Stomach (tissue), 9 donors: ENCODE data around the gene NOS2. TPM values are rescaled to one million over a fixed set of nuclear protein-coding genes. Genes with fewer than 3 reads are reported as not detected.

Source experiments
- DNase-seq, 2 donors: peaks; one replicate each; pipeline versions ENCODE4 v3.0.0 to v3.0.0-alpha.2; 2013 to 2019
- H3K27ac ChIP-seq, 5 donors: fragments of 200-600 bp in 4 of 5; sonication (generic) in 4 of 5; one replicate each; pipeline ENCODE4 v1.5.1; 2013 to 2019; ENCODE audit warnings: mild to moderate bottlenecking in 1 of 5, moderate library complexity in 1 of 5
- H3K27me3 ChIP-seq, 3 donors: fragments of 200-600 bp; sonication (generic); one replicate each; pipeline ENCODE4 v1.5.1; 2017 to 2019; ENCODE audit warnings: mixed run types in 1 of 3
- H3K36me3 ChIP-seq, 4 donors: fragments of 200-600 bp; sonication (generic); 1 replicate in 3 of 4; 2 replicates in 1 of 4; pipeline ENCODE4 v1.5.1; 2016 to 2019
- H3K4me1 ChIP-seq, 4 donors: fragments of 200-600 bp; sonication (generic); one replicate each; pipeline ENCODE4 v1.5.1; 2016 to 2019
- H3K4me3 ChIP-seq, 4 donors: fragments of 200-600 bp; sonication (generic) in 3 of 4; one replicate each; pipeline ENCODE4 v1.5.1; 2016 to 2019; ENCODE audit warnings: mild to moderate bottlenecking in 1 of 4
- H3K9me3 ChIP-seq, 4 donors: fragments of 200-600 bp; sonication (generic); one replicate each; pipeline ENCODE4 v1.5.1; 2016 to 2019
- CTCF ChIP-seq, 7 experiments: fragments of 450-650 bp in 4 of 7; fragments of 200-600 bp in 3 of 7; sonication (generic) in 3 of 7; IDR thresholded peaks; one replicate each; pipeline ENCODE4 v1.5.1; 2016 to 2019; ENCODE audit warnings: antibody characterized with exemption in 7 of 7, control low read depth in 2 of 7, mild to moderate bottlenecking in 1 of 7
- EP300 ChIP-seq: sonication (generic); formaldehyde crosslinking; IDR thresholded peaks from one replicate; pipeline ENCODE4 v1.6.1; 2017; ENCODE audit warnings: antibody characterized with exemption
- POLR2A ChIP-seq, 4 donors: fragments of 450-650 bp; IDR thresholded peaks; one replicate each; pipeline ENCODE4 v1.6.1; 2016; ENCODE audit warnings: antibody characterized with exemption in 4 of 4, control low read depth in 2 of 4, mild to moderate bottlenecking in 1 of 4, moderate library complexity in 1 of 4
- POLR2AphosphoS5 ChIP-seq, 3 donors: sonication (generic); formaldehyde crosslinking; IDR thresholded peaks; one replicate each; pipeline ENCODE4 v1.6.1; 2016; ENCODE audit warnings: antibody characterized with exemption in 3 of 3
- whole genome bisulfite sequencing, 5 donors: extraction: QIAGEN DNeasy Blood & Tissue Kit in 3 of 5; methylation state at CpG; one replicate each; pipeline versions ENCODE4 v1.1.5 to v1.1.7; 2013 to 2018; 5-methylcytosine and 5-hydroxymethylcytosine counted together
- intact Hi-C: fragments of 100-400 bp; cut with DNase I; formaldehyde crosslinking; loops from one replicate; pipeline ENCODE4 v1.15.1; 2023; ENCODE audit warnings: low total_unique reads
- polyA plus RNA-seq, 3 donors: library from polyadenylated mRNA; stranded (reverse); fragments of 200-250 nt; gene quantifications; one replicate each; pipeline ENCODE4 v1.2.3, GENCODE V29; 2013
- total RNA-seq, 5 donors: library from RNA; depleted of rRNA; stranded (reverse); fragments of >200 nt; gene quantifications; one replicate each; pipeline versions ENCODE4 v1.1.0 to v1.2.3, GENCODE V29; 2014 to 2016
- donor health status: healthy with polysubstance abuse.
- donor health status: Bipolar disorder and iron deficiency.
- donor health status: healthy.

Gene NOS2
- total and polyA plus RNA-seq, 8 donors = 0.18 to 0.87 (median 0.20) TPM; not detected in 5

- Histone ChIP-seq H3K4me1 (peaks cover 0 to 11% (median 6%) of the 10 kb centered on the region in 4 donors), H3K4me3 (no peak overlapping the region), H3K27me3 (peaks cover 0 to 6% (median 0%) of the 10 kb centered on the region in 3 donors), H3K9me3 (no peaks in the 10 kb centered on the region), H3K27ac (no peak overlapping the region), H3K36me3 (no peaks in the 10 kb centered on the region)
- WGBS, 5 donors = 71 to 83% (median 81%) methylated on average over 2 of the region's 2 CpGs
- no peak for DNase-seq
- no peak for TF ChIP-seq POLR2A (IDR thresholded peaks at IDR 0.05)
- TF ChIP-seq POLR2AphosphoS5 (IDR thresholded peaks at IDR 0.05) = no peak
- TF ChIP-seq CTCF (IDR thresholded peaks at IDR 0.05) = no peak
- no peak for TF ChIP-seq EP300
- intact Hi-C loops = loop anchor here (5.0 kb wide), 1 partner anchor 80 kb away; no protein-coding TSS in a partner anchor
Observed at GRCh38 chr17:27802033-27802432, 1.7 kb upstream of the NOS2 start.

GRCh38 chr17:27798376-27798775 is 2.0 kb downstream of the NOS2 start:
- H3K4me1 ChIP-seq = peaks cover 6 to 11% (median 10%) of the 10 kb centered on the region in 4 donors
- no peaks in the 10 kb centered on the region for H3K9me3 ChIP-seq
- DNase-seq = no peak
- no peak overlapping the region for H3K27ac ChIP-seq
- no peaks in the 10 kb centered on the region for H3K36me3 ChIP-seq
- no peak overlapping the region for H3K4me3 ChIP-seq
- WGBS, 5 donors = 79 to 90% (median 82%) methylated on average over 8 of the region's 8 CpGs
- intact Hi-C loops = no loop called here
- H3K27me3 ChIP-seq = peaks cover 0 to 30% (median 11%) of the 10 kb centered on the region in 3 donors
- no peak for TF ChIP-seq CTCF (IDR thresholded peaks at IDR 0.05)
- no peak for TF ChIP-seq EP300
- TF ChIP-seq POLR2A (IDR thresholded peaks at IDR 0.05) = no peak
- no peak for TF ChIP-seq POLR2AphosphoS5 (IDR thresholded peaks at IDR 0.05)

- intact Hi-C loops = no loop called here
- DNase-seq = no peak
Observed at GRCh38 chr17:27797390-27798091, 2.8 kb downstream of the NOS2 start.

GRCh38 chr17:27793906-27794569 is 6.3 kb downstream of the NOS2 start:
- intact Hi-C loops = no loop called here
- no peak for DNase-seq
- 15 to 29% (median 26%) methylated on average over 19 of the region's 19 CpGs for WGBS, 5 donors
- Histone ChIP-seq H3K9me3 (no peaks in the 10 kb centered on the region), H3K36me3 (no peaks in the 10 kb centered on the region), H3K4me3 (peak overlapping the region; percentile 30 to 47 (median 34)), H3K4me1 (peaks cover 10 to 17% (median 16%) of the 10 kb centered on the region in 4 donors), H3K27me3 (peaks cover 0 to 53% (median 23%) of the 10 kb centered on the region in 3 donors), H3K27ac (no peak overlapping the region)
- TF ChIP-seq EP300 (no peak), CTCF (IDR thresholded peaks at IDR 0.05) (no peak), POLR2AphosphoS5 (IDR thresholded peaks at IDR 0.05) (no peak), POLR2A (IDR thresholded peaks at IDR 0.05) (no peak)

More at GRCh38 chr17:27797390-27798091, 2.8 kb downstream of the NOS2 start:
- no peaks in the 10 kb centered on the region for H3K9me3 ChIP-seq
- H3K4me1 ChIP-seq = peaks cover 10 to 17% (median 16%) of the 10 kb centered on the region in 4 donors
- no peaks in the 10 kb centered on the region for H3K36me3 ChIP-seq
- 55 to 64% (median 58%) methylated on average over 8 to 9 of the region's 9 CpGs for WGBS, 5 donors
- TF ChIP-seq POLR2A (IDR thresholded peaks at IDR 0.05) = no peak
- no peak overlapping the region for H3K4me3 ChIP-seq
- H3K27me3 ChIP-seq = peaks cover 0 to 38% (median 19%) of the 10 kb centered on the region in 3 donors
- H3K27ac ChIP-seq = no peak overlapping the region
